IMR-90 (cell line): Measurements from ENCODE around the gene QPRT.
A peak's percentile ranks its signal among the peaks of the same experiment; 100 is the strongest.

Source experiments
- CEBPB ChIP-seq: IDR thresholded peaks from 2 replicates; pipeline ENCODE4 v1.6.1; 2012; ENCODE audit warnings: low read depth, low read length, improper control_type of control experiment
- CTCF ChIP-seq: conservative IDR thresholded peaks from 2 replicates; pipeline ENCODE4 v1.5.1; 2012; ENCODE audit warnings: mild to moderate bottlenecking, low read depth, low read length, improper control_type of control experiment
- FOS ChIP-seq: fragments of 150-350 bp; IDR thresholded peaks from 2 replicates; pipeline ENCODE4 v1.6.1; 2016; ENCODE audit warnings: low read depth, low read length
- MAZ ChIP-seq: IDR thresholded peaks from 2 replicates; pipeline ENCODE4 v1.6.1; 2012; ENCODE audit warnings: low read depth, mild to moderate bottlenecking, low read length, improper control_type of control experiment, moderate library complexity, borderline replicate concordance
- MXI1 ChIP-seq: IDR thresholded peaks from 2 replicates; pipeline ENCODE4 v1.6.1; 2012; ENCODE audit warnings: low read depth, mild to moderate bottlenecking, low read length, moderate library complexity, borderline replicate concordance
- NFE2L2 ChIP-seq: fragments of 150-350 bp; IDR thresholded peaks from 2 replicates; pipeline ENCODE4 v1.6.1; 2016; ENCODE audit warnings: low read depth, mild to moderate bottlenecking, low read length
- POLR2A ChIP-seq: IDR thresholded peaks from 2 replicates; pipeline ENCODE4 v1.6.1; 2012; ENCODE audit warnings: mild to moderate bottlenecking, low read depth, low read length
- RAD21 ChIP-seq: IDR thresholded peaks from 2 replicates; pipeline ENCODE4 v1.6.1; 2012; ENCODE audit warnings: low read length, improper control_type of control experiment
- RFX5 ChIP-seq: IDR thresholded peaks from 2 replicates; pipeline ENCODE4 v1.8.0; 2012; ENCODE audit warnings: low read depth, mild to moderate bottlenecking, low read length, moderate library complexity
- TF ChIP-seq, protein P1 (sequence below): fragments of 150-350 bp; IDR thresholded peaks from 2 replicates; pipeline ENCODE4 v1.6.1; 2017; ENCODE audit warnings: mild to moderate bottlenecking, antibody characterized with exemption, low read length, low read depth

DNA sequence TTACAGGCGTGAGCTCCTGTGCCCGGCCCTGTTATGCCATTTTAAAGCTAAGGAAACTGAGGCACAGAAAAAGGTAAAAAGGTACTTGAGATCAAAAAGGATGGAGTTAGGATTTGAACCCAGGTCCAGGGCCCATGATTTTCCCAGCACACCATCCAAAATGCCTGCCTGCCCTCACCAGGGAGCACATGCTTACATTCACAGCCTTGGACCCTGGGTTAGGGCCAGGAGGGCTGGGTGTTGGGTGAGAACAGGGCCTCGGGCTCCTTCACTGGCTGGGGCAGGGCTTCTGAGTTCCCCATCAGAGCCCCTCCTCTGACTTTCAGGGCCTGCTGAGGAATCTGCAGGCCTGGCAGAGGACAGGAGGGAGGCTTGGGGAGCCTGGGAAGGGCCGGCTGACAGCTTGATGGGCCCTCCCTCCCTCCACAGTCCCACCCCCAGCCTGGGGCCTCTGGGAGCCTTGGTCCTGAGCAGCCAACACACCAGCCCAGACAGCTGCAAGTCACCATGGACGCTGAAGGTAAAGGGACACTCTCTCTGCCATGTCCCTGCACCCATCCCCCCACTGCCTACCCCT is at the start of gene QPRT:
- no peak for TF ChIP-seq CTCF
- no peak for TF ChIP-seq RAD21
- TF ChIP-seq MXI1: no peak
- no peak for TF ChIP-seq NFE2L2
- TF ChIP-seq CEBPB: no peak
- no peak for TF ChIP-seq POLR2A
- TF ChIP-seq FOS: no peak
- no peak for TF ChIP-seq RFX5
- TF ChIP-seq, protein P1, sequence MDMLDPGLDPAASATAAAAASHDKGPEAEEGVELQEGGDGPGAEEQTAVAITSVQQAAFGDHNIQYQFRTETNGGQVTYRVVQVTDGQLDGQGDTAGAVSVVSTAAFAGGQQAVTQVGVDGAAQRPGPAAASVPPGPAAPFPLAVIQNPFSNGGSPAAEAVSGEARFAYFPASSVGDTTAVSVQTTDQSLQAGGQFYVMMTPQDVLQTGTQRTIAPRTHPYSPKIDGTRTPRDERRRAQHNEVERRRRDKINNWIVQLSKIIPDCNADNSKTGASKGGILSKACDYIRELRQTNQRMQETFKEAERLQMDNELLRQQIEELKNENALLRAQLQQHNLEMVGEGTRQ: no peak
- peak; percentile 30; the same call in 1 of the 2 replicates for TF ChIP-seq MAZ
